8988T (cell line): ENCODE measurements around the gene ABLIM2.

Experiments
- DNase-seq: peaks from one replicate; pipeline ENCODE4 v3.0.0; 2011

The ABLIM2 gene

GRCh38 chr4:8039853-8040252 lies 118.8 kb downstream of the ABLIM2 start:
- no peak for DNase-seq

GRCh38 chr4:8039290-8039689 lies 119.3 kb downstream of the ABLIM2 start:
- no peak for DNase-seq

- DNase-seq: no peak
Measured at GRCh38 chr4:8038719-8039251, 119.8 kb downstream of the ABLIM2 start.

- DNase-seq: no peak
Measured at GRCh38 chr4:8038083-8038482, 120.5 kb downstream of the ABLIM2 start.

GRCh38 chr4:8037150-8037769 lies 121.4 kb downstream of the ABLIM2 start:
- DNase-seq: no peak

- no peak for DNase-seq
Measured at GRCh38 chr4:8035371-8035780, 123.2 kb downstream of the ABLIM2 start.

GRCh38 chr4:8033829-8034528 lies 124.6 kb downstream of the ABLIM2 start:
- no peak for DNase-seq

GRCh38 chr4:8033067-8033755 lies 125.4 kb downstream of the ABLIM2 start:
- DNase-seq: no peak

- no peak for DNase-seq
Measured at GRCh38 chr4:8032381-8032780, 126.2 kb downstream of the ABLIM2 start.

GRCh38 chr4:8030121-8030781 lies 128.4 kb downstream of the ABLIM2 start:
- no peak for DNase-seq

GRCh38 chr4:8029689-8030088 lies 128.9 kb downstream of the ABLIM2 start:
- DNase-seq: no peak

- no peak for DNase-seq
Measured at GRCh38 chr4:8028884-8029568, 129.6 kb downstream of the ABLIM2 start.

- DNase-seq: no peak
Measured at GRCh38 chr4:8028368-8028767, 130.2 kb downstream of the ABLIM2 start.

- DNase-seq: no peak
Measured at GRCh38 chr4:8026453-8026852, 132.2 kb downstream of the ABLIM2 start.

GRCh38 chr4:8025668-8026067 lies 132.9 kb downstream of the ABLIM2 start:
- no peak for DNase-seq

- DNase-seq: no peak
Measured at GRCh38 chr4:8024073-8024786, 134.4 kb downstream of the ABLIM2 start.

GRCh38 chr4:8023696-8024033 lies 134.9 kb downstream of the ABLIM2 start:
- no peak for DNase-seq

GRCh38 chr4:8022767-8023695 lies 135.6 kb downstream of the ABLIM2 start:
- DNase-seq: no peak

- DNase-seq: no peak
Measured at GRCh38 chr4:8021796-8022195, 136.8 kb downstream of the ABLIM2 start.

- no peak for DNase-seq
Measured at GRCh38 chr4:8019396-8020365, 138.9 kb downstream of the ABLIM2 start.
